ENCODE measurements around the gene TET3.

TET3 gene

GRCh38 chr2:73947412-73948018 is 37.2 kb upstream of the TET3 start:
- no peak for TF ChIP-seq POLR2A (IDR thresholded peaks at IDR 0.05; ENCODE audit: extremely low read depth, insufficient read length)
- no peak for TF ChIP-seq CTCF (IDR thresholded peaks at IDR 0.05; ENCODE audit: low read depth, low read length)
- TF ChIP-seq MAX (IDR thresholded peaks at IDR 0.05; ENCODE audit: low read depth, low read length) = no peak
- TF ChIP-seq MYC (IDR thresholded peaks at IDR 0.05; ENCODE audit: low read depth, low read length) = no peak
- H3K4me3 ChIP-seq (ENCODE audit: low read depth, low read length) = no peak overlapping the region
- no peak for DNase-seq (ENCODE audit: low read depth)

- no peak for TF ChIP-seq MYC (IDR thresholded peaks at IDR 0.05; ENCODE audit: low read depth, low read length)
- no peak for TF ChIP-seq CTCF (IDR thresholded peaks at IDR 0.05; ENCODE audit: low read depth, low read length)
- no peak for TF ChIP-seq POLR2A (IDR thresholded peaks at IDR 0.05; ENCODE audit: extremely low read depth, insufficient read length)
- no peak for TF ChIP-seq MAX (IDR thresholded peaks at IDR 0.05; ENCODE audit: low read depth, low read length)
- H3K4me3 ChIP-seq (ENCODE audit: low read depth, low read length) = no peak overlapping the region
- no peak for DNase-seq (ENCODE audit: low read depth)
Observed at GRCh38 chr2:73949802-73950201, 34.9 kb upstream of the TET3 start.

GRCh38 chr2:73952499-73953446 is 31.9 kb upstream of the TET3 start:
- TF ChIP-seq CTCF (IDR thresholded peaks at IDR 0.05; ENCODE audit: low read depth, low read length) (no peak), POLR2A (IDR thresholded peaks at IDR 0.05; ENCODE audit: extremely low read depth, insufficient read length) (no peak), MAX (IDR thresholded peaks at IDR 0.05; ENCODE audit: low read depth, low read length) (no peak), MYC (IDR thresholded peaks at IDR 0.05; ENCODE audit: low read depth, low read length) (no peak)
- no peak overlapping the region for H3K4me3 ChIP-seq (ENCODE audit: low read depth, low read length)
- DNase-seq (ENCODE audit: low read depth) = peak; percentile 68

GRCh38 chr2:73956218-73956865 is 28.4 kb upstream of the TET3 start:
- no peak overlapping the region for H3K4me3 ChIP-seq (ENCODE audit: low read depth, low read length)
- DNase-seq (ENCODE audit: low read depth) = no peak
- no peak for TF ChIP-seq POLR2A (IDR thresholded peaks at IDR 0.05; ENCODE audit: extremely low read depth, insufficient read length)
- TF ChIP-seq MYC (IDR thresholded peaks at IDR 0.05; ENCODE audit: low read depth, low read length) = no peak
- no peak for TF ChIP-seq MAX (IDR thresholded peaks at IDR 0.05; ENCODE audit: low read depth, low read length)

GRCh38 chr2:73961274-73961673 is 23.4 kb upstream of the TET3 start:
- TF ChIP-seq MAX (IDR thresholded peaks at IDR 0.05; ENCODE audit: low read depth, low read length) = no peak
- no peak for TF ChIP-seq CTCF (IDR thresholded peaks at IDR 0.05; ENCODE audit: low read depth, low read length)
- TF ChIP-seq POLR2A (IDR thresholded peaks at IDR 0.05; ENCODE audit: extremely low read depth, insufficient read length) = no peak
- TF ChIP-seq MYC (IDR thresholded peaks at IDR 0.05; ENCODE audit: low read depth, low read length) = no peak
- no peak overlapping the region for H3K4me3 ChIP-seq (ENCODE audit: low read depth, low read length)
- no peak for DNase-seq (ENCODE audit: low read depth)

Data from NB4 (cell line).